SU-DHL-6 (cell line): ENCODE measurements around the gene TK1.

Experiments used
- EZH2phosphoT487 ChIP-seq: fragments of 200-600 bp; sonication (generic), shearing (Covaris generic); conservative IDR thresholded peaks from 2 replicates; pipeline ENCODE4 v1.6.1; 2018; ENCODE audit warnings: mild to moderate bottlenecking, antibody characterized with exemption, low read length, moderate library complexity, mixed read lengths
- TF ChIP-seq, protein P1 (sequence below): fragments of 200-600 bp; sonication (generic); IDR thresholded peaks from one replicate; pipeline ENCODE4 v1.5.1; 2017; ENCODE audit warnings: antibody characterized with exemption, mild to moderate bottlenecking, low read length, moderate library complexity; ENCODE audit not compliant: insufficient read depth, poor library complexity, severe bottlenecking

DNA sequence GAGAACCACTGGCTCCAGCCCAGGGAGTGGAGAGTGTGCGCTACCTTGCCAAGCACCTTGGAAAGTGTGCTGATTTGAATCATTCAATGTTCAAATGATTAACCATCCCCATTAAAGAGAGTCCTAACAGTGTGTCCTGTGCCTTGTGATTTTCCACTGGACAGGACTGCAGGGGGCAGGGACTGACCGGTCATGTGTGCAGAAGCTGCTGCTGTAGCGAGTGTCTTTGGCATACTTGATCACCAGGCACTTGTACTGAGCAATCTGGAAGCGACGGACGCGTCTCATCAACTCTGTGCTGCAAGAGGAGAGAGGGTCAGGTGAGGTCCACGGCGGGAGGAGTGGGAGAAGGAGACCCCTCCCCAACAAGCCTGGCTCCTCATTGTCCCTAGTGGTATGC is 2.0 kb downstream of the TK1 start:
- TF ChIP-seq, protein P1, sequence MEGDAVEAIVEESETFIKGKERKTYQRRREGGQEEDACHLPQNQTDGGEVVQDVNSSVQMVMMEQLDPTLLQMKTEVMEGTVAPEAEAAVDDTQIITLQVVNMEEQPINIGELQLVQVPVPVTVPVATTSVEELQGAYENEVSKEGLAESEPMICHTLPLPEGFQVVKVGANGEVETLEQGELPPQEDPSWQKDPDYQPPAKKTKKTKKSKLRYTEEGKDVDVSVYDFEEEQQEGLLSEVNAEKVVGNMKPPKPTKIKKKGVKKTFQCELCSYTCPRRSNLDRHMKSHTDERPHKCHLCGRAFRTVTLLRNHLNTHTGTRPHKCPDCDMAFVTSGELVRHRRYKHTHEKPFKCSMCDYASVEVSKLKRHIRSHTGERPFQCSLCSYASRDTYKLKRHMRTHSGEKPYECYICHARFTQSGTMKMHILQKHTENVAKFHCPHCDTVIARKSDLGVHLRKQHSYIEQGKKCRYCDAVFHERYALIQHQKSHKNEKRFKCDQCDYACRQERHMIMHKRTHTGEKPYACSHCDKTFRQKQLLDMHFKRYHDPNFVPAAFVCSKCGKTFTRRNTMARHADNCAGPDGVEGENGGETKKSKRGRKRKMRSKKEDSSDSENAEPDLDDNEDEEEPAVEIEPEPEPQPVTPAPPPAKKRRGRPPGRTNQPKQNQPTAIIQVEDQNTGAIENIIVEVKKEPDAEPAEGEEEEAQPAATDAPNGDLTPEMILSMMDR: no peak
- no peak for TF ChIP-seq EZH2phosphoT487
